GM12878 (cell line): ENCODE measurements around the gene KIF2A. TPM values are rescaled to one million over a fixed set of nuclear protein-coding genes. Genes with fewer than 3 reads are reported as not detected.

Experiments used
- ATF7 ChIP-seq: fragments of 450-650 bp; IDR thresholded peaks from 2 replicates; pipeline ENCODE4 v1.6.1; 2016; ENCODE audit warnings: low read depth, mild to moderate bottlenecking
- CBX5 ChIP-seq: sonication (generic); IDR thresholded peaks from 2 replicates; pipeline ENCODE4 v1.6.1; 2016; ENCODE audit warnings: low read depth, moderate library complexity, mild to moderate bottlenecking, inconsistent platforms
- ESRRA ChIP-seq: IDR thresholded peaks from 2 replicates; pipeline ENCODE4 v1.6.1; 2012; ENCODE audit warnings: mild to moderate bottlenecking, low read length, improper control_type of control experiment
- FOXK2 ChIP-seq: fragments of 450-650 bp; IDR thresholded peaks from 2 replicates; pipeline ENCODE4 v1.6.1; 2017; ENCODE audit warnings: mild to moderate bottlenecking, moderate library complexity
- GATAD2B ChIP-seq: fragments of 450-650 bp; conservative IDR thresholded peaks from 2 replicates; pipeline ENCODE4 v1.6.1; 2017; ENCODE audit warnings: low read depth, mild to moderate bottlenecking, moderate library complexity
- IRF4 ChIP-seq: IDR thresholded peaks from 2 replicates; pipeline ENCODE4 v1.6.1; 2011; ENCODE audit warnings: low read depth, low read length
- JUNB ChIP-seq: IDR thresholded peaks from 2 replicates; pipeline ENCODE4 v1.6.1; 2016; ENCODE audit warnings: antibody characterized with exemption, mild to moderate bottlenecking
- NFYA ChIP-seq: IDR thresholded peaks from 2 replicates; pipeline ENCODE4 v1.6.1; 2011; ENCODE audit warnings: low read depth, mild to moderate bottlenecking, low read length, improper control_type of control experiment, borderline replicate concordance
- POU2F2 ChIP-seq: IDR thresholded peaks from 3 replicates; pipeline ENCODE4 v1.6.1; 2011; ENCODE audit warnings: low read depth, mild to moderate bottlenecking, low read length, borderline replicate concordance
- RAD21 ChIP-seq: IDR thresholded peaks from 2 replicates; pipeline ENCODE4 v1.6.1; 2011; ENCODE audit warnings: mild to moderate bottlenecking, low read depth, low read length, moderate library complexity; ENCODE audit not compliant: insufficient read depth
- RCOR1 ChIP-seq: conservative IDR thresholded peaks from 2 replicates; pipeline ENCODE4 v1.6.1; 2012; ENCODE audit warnings: low read depth, low read length, improper control_type of control experiment
- SMAD1 ChIP-seq: fragments of 450-650 bp; IDR thresholded peaks from 2 replicates; pipeline ENCODE4 v1.6.1; 2018; ENCODE audit warnings: mild to moderate bottlenecking, low read depth; ENCODE audit not compliant: partially characterized antibody
- SMAD5 ChIP-seq: IDR thresholded peaks from 2 replicates; pipeline ENCODE4 v1.6.1; 2016; ENCODE audit warnings: antibody characterized with exemption, low read depth
- SMC3 ChIP-seq: IDR thresholded peaks from 2 replicates; pipeline ENCODE4 v1.6.1; 2011; ENCODE audit warnings: low read length, improper control_type of control experiment, borderline replicate concordance
- TARDBP ChIP-seq: IDR thresholded peaks from 2 replicates; pipeline ENCODE4 v1.6.1; 2016; ENCODE audit warnings: borderline replicate concordance
- ZSCAN29 ChIP-seq: fragments of 450-650 bp; IDR thresholded peaks from 2 replicates; pipeline ENCODE4 v1.6.1; 2017; ENCODE audit warnings: mild to moderate bottlenecking, moderate library complexity
- polyA plus RNA-seq, 11 experiments: library from polyadenylated mRNA; depleted of rRNA in 4 of 11; unstranded in 6 of 11; stranded (reverse) in 5 of 11; fragments of >200 nt; fragmentation: Nextera tagmentation in 4 of 11; fragmentation: Illumina TruSeq in 1 of 11; extraction: Ambion mirVana in 4 of 11; extraction: Trizol in 1 of 11; gene quantifications; 1 replicate in 1 of 11; 2 replicates in 10 of 11; pipeline versions ENCODE4 v1.2.1 to v1.2.3, GENCODE V29; 2011 to 2016; ENCODE audit warnings: inconsistent platforms in 2 of 11, missing spikeins in 2 of 11, low read depth in 1 of 11
- total RNA-seq, 4 experiments: library from RNA; depleted of rRNA in 3 of 4; stranded (reverse); fragments of >200 nt in 3 of 4; fragmentation: Illumina TruSeq in 1 of 4; extraction: Trizol in 1 of 4; gene quantifications; 2 replicates each; pipeline versions ENCODE4 v1.2.1 to v1.2.3, GENCODE V29; 2013 to 2021
- TF ChIP-seq, protein P1 (sequence below): fragments of 450-650 bp; IDR thresholded peaks from 2 replicates; pipeline ENCODE4 v1.6.1; 2018; ENCODE audit warnings: mild to moderate bottlenecking, low read depth, moderate library complexity; ENCODE audit not compliant: partially characterized antibody
- TF ChIP-seq, protein P2 (sequence below): fragments of 450-650 bp; IDR thresholded peaks from 2 replicates; pipeline ENCODE4 v1.6.1; 2017; ENCODE audit warnings: antibody characterized with exemption, mild to moderate bottlenecking, moderate library complexity
- TF ChIP-seq, protein P3 (sequence below): IDR thresholded peaks from 2 replicates; pipeline ENCODE4 v1.6.1; 2011; ENCODE audit warnings: borderline replicate concordance, low read depth, mild to moderate bottlenecking, moderate library complexity, mixed read lengths, low read length; ENCODE audit not compliant: insufficient read depth; ENCODE audit errors: extremely low read length
- TF ChIP-seq, protein P4 (sequence below): IDR thresholded peaks from 2 replicates; pipeline ENCODE4 v1.6.1; 2012; ENCODE audit warnings: mild to moderate bottlenecking, low read depth, low read length

KIF2A gene
- total and polyA plus RNA-seq, 10 of the 15 experiments (the other 5 are each of a cell fraction or from before 2014, with no cell fraction given), result 35.9 to 124 (median 80.1) TPM

DNA sequence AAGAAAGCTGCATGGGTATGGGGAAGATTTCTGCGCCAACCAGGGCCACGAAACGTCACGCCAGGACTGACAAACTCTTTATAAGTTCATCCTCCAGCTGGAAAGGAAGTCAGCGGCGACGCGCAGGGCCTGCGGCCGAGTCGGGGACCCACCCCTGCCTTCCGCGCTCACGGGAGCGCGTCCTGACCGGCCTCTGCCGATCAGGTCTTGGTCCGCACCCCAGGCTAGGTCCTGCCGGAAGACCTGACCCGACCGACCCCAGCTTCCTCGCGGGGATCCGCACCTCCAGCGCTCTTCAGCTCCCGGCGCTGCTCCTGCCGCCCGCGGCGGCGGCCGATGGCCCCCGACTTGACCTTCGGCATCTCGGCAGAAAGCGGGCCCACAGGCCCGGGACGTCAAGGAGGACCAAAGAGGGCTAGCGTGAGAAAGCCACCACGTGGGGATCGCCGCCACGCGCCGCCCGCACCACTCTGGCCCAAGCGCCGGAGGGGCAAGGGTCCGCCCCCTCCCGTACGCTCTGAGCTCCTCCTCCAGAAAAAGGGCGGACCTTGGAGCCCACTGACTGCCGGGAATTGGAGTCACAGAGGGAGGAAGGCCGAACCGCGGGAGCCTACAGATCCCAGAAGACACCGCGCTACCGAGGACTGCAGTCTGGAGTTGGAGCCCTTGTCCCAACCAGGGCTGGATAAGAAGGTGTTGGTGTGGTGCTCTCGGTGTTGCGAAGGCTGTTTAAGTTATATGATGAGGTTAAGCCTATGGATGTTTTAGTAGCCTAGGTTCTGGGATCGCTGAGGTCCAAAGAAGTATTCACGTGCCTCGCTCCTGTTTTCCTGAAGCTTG lies 97.6 kb downstream of the KIF2A start, which contains the start of gene DIMT1 (continued):
- 0 out of 2 replicates have a peak, but pooled peaks have one; percentile 87 for TF ChIP-seq RCOR1
- no peak for TF ChIP-seq SMAD1
- TF ChIP-seq, protein P1, sequence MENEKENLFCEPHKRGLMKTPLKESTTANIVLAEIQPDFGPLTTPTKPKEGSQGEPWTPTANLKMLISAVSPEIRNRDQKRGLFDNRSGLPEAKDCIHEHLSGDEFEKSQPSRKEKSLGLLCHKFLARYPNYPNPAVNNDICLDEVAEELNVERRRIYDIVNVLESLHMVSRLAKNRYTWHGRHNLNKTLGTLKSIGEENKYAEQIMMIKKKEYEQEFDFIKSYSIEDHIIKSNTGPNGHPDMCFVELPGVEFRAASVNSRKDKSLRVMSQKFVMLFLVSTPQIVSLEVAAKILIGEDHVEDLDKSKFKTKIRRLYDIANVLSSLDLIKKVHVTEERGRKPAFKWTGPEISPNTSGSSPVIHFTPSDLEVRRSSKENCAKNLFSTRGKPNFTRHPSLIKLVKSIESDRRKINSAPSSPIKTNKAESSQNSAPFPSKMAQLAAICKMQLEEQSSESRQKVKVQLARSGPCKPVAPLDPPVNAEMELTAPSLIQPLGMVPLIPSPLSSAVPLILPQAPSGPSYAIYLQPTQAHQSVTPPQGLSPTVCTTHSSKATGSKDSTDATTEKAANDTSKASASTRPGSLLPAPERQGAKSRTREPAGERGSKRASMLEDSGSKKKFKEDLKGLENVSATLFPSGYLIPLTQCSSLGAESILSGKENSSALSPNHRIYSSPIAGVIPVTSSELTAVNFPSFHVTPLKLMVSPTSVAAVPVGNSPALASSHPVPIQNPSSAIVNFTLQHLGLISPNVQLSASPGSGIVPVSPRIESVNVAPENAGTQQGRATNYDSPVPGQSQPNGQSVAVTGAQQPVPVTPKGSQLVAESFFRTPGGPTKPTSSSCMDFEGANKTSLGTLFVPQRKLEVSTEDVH, result no peak
- TF ChIP-seq, protein P2, sequence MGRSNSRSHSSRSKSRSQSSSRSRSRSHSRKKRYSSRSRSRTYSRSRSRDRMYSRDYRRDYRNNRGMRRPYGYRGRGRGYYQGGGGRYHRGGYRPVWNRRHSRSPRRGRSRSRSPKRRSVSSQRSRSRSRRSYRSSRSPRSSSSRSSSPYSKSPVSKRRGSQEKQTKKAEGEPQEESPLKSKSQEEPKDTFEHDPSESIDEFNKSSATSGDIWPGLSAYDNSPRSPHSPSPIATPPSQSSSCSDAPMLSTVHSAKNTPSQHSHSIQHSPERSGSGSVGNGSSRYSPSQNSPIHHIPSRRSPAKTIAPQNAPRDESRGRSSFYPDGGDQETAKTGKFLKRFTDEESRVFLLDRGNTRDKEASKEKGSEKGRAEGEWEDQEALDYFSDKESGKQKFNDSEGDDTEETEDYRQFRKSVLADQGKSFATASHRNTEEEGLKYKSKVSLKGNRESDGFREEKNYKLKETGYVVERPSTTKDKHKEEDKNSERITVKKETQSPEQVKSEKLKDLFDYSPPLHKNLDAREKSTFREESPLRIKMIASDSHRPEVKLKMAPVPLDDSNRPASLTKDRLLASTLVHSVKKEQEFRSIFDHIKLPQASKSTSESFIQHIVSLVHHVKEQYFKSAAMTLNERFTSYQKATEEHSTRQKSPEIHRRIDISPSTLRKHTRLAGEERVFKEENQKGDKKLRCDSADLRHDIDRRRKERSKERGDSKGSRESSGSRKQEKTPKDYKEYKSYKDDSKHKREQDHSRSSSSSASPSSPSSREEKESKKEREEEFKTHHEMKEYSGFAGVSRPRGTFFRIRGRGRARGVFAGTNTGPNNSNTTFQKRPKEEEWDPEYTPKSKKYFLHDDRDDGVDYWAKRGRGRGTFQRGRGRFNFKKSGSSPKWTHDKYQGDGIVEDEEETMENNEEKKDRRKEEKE, result no peak
- 0 out of 2 replicates have a peak, but pooled peaks have one; percentile 28 for TF ChIP-seq TARDBP
- peak; percentile 5; the same call in 1 of the 2 replicates for TF ChIP-seq IRF4
- TF ChIP-seq SMAD5, result peak; percentile 83; the same call in 1 of the 2 replicates
- TF ChIP-seq GATAD2B, result peak; percentile 84
- TF ChIP-seq CBX5, result no peak
- TF ChIP-seq FOXK2, result no peak
- no peak for TF ChIP-seq NFYA
- TF ChIP-seq ATF7, result no peak
- no peak for TF ChIP-seq ESRRA
- no peak for TF ChIP-seq ZSCAN29
- TF ChIP-seq POU2F2, result peak; percentile 26; the same call in 1 of the 3 replicates
- no peak for TF ChIP-seq RAD21
- TF ChIP-seq JUNB, result no peak
- 0 out of 2 replicates have a peak, but pooled peaks have one; percentile 13 for TF ChIP-seq SMC3
- TF ChIP-seq, protein P3, sequence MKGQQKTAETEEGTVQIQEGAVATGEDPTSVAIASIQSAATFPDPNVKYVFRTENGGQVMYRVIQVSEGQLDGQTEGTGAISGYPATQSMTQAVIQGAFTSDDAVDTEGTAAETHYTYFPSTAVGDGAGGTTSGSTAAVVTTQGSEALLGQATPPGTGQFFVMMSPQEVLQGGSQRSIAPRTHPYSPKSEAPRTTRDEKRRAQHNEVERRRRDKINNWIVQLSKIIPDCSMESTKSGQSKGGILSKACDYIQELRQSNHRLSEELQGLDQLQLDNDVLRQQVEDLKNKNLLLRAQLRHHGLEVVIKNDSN, result peak; percentile 73
- TF ChIP-seq, protein P4, sequence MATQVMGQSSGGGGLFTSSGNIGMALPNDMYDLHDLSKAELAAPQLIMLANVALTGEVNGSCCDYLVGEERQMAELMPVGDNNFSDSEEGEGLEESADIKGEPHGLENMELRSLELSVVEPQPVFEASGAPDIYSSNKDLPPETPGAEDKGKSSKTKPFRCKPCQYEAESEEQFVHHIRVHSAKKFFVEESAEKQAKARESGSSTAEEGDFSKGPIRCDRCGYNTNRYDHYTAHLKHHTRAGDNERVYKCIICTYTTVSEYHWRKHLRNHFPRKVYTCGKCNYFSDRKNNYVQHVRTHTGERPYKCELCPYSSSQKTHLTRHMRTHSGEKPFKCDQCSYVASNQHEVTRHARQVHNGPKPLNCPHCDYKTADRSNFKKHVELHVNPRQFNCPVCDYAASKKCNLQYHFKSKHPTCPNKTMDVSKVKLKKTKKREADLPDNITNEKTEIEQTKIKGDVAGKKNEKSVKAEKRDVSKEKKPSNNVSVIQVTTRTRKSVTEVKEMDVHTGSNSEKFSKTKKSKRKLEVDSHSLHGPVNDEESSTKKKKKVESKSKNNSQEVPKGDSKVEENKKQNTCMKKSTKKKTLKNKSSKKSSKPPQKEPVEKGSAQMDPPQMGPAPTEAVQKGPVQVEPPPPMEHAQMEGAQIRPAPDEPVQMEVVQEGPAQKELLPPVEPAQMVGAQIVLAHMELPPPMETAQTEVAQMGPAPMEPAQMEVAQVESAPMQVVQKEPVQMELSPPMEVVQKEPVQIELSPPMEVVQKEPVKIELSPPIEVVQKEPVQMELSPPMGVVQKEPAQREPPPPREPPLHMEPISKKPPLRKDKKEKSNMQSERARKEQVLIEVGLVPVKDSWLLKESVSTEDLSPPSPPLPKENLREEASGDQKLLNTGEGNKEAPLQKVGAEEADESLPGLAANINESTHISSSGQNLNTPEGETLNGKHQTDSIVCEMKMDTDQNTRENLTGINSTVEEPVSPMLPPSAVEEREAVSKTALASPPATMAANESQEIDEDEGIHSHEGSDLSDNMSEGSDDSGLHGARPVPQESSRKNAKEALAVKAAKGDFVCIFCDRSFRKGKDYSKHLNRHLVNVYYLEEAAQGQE, result no peak; the same call in 1 of the 2 replicates
